ENCODE results near the gene CEBPG.
A peak's percentile ranks its signal among the peaks of the same experiment; 100 is the strongest.

The CEBPG gene

GRCh38 chr19:33373453-33374235 lies at the start of gene CEBPG:
CEBPG (plus strand) TSS chr19:33373709; CDS start chr19:33379240, 5,531 bp downstream.
- peak; percentile 74 for DNase-seq

GRCh38 chr19:33324628-33325027 lies 48.9 kb upstream of the CEBPG start:
- no peak for DNase-seq

- DNase-seq, result no peak
Observed at GRCh38 chr19:33325920-33326319, 47.6 kb upstream of the CEBPG start.

GRCh38 chr19:33329060-33329459 lies 44.4 kb upstream of the CEBPG start:
- no peak for DNase-seq

GRCh38 chr19:33329736-33330135 lies 43.8 kb upstream of the CEBPG start:
- DNase-seq, result no peak

GRCh38 chr19:33332248-33332647 lies 41.3 kb upstream of the CEBPG start:
- no peak for DNase-seq

- no peak for DNase-seq
Observed at GRCh38 chr19:33333151-33333550, 40.4 kb upstream of the CEBPG start.

- no peak for DNase-seq
Observed at GRCh38 chr19:33333642-33334041, 39.9 kb upstream of the CEBPG start.

- no peak for DNase-seq
Observed at GRCh38 chr19:33334271-33334670, 39.2 kb upstream of the CEBPG start.

- no peak for DNase-seq
Observed at GRCh38 chr19:33335446-33335845, 38.1 kb upstream of the CEBPG start.

- no peak for DNase-seq
Observed at GRCh38 chr19:33339016-33339984, 34.2 kb upstream of the CEBPG start.

- DNase-seq, result no peak
Observed at GRCh38 chr19:33340991-33341390, 32.5 kb upstream of the CEBPG start.

- no peak for DNase-seq
Observed at GRCh38 chr19:33343301-33343700, 30.2 kb upstream of the CEBPG start.

- DNase-seq, result no peak
Observed at GRCh38 chr19:33343859-33344572, 29.5 kb upstream of the CEBPG start.

GRCh38 chr19:33344573-33344925 lies 29.0 kb upstream of the CEBPG start:
- no peak for DNase-seq

GRCh38 chr19:33345163-33345562 lies 28.3 kb upstream of the CEBPG start:
- no peak for DNase-seq

GRCh38 chr19:33346665-33347064 lies 26.8 kb upstream of the CEBPG start:
- DNase-seq, result no peak

GRCh38 chr19:33347300-33347699 lies 26.2 kb upstream of the CEBPG start:
- no peak for DNase-seq

GRCh38 chr19:33348301-33349010 lies 25.1 kb upstream of the CEBPG start:
- no peak for DNase-seq

- DNase-seq, result no peak
Observed at GRCh38 chr19:33349319-33350289, 23.9 kb upstream of the CEBPG start.
